ENCODE measurements around the gene MKKS. TPM values are rescaled to one million over a fixed set of nuclear protein-coding genes. Genes with fewer than 3 reads are reported as not detected.

The MKKS gene
- total and polyA plus RNA-seq, 2 of the 13 experiments (the other 11 are each of a cell fraction or from before 2014, with no cell fraction given), result 26.7 to 34.5 TPM

DNA sequence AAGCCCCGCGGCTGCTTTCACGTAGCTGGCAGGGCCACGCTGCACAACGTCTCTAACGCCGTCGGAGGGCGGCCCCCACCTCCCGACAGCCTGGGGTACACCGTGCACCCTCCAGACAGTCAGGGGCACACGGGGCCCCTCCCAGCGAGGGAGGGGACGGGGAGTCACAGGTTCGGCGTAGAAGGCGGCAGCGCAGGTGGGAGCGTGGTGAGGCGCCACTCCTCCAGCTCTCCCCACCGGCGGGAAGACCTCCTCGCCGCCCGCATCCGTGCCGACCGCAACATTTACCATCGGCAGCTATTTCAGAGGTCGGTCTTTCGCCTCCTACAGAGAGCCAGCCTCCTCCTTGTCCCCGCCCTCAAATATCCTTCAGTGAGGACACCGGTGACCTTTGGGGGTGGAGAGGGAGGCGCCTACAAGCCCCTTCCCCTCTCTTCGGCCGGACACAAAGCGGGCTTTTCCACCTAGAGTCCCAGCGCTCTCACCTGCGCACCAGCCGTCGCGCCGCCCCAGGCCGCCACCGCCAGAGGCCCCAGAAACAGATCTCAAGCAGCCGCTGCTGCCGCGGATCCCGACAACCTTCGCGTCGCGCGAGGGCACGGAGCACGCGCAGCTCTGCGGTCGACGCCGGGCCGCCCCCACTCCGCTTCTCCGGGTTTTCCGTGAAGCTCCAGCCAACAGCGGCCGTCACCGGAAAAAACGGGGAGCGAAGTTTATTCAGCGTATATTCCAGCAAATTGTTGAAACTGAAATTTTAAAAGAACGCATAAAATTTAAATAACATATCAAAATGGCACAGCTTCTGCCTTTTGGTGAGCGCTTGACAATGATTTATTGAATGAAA, at the start of gene MKKS (continued):
- TF ChIP-seq, protein P1, sequence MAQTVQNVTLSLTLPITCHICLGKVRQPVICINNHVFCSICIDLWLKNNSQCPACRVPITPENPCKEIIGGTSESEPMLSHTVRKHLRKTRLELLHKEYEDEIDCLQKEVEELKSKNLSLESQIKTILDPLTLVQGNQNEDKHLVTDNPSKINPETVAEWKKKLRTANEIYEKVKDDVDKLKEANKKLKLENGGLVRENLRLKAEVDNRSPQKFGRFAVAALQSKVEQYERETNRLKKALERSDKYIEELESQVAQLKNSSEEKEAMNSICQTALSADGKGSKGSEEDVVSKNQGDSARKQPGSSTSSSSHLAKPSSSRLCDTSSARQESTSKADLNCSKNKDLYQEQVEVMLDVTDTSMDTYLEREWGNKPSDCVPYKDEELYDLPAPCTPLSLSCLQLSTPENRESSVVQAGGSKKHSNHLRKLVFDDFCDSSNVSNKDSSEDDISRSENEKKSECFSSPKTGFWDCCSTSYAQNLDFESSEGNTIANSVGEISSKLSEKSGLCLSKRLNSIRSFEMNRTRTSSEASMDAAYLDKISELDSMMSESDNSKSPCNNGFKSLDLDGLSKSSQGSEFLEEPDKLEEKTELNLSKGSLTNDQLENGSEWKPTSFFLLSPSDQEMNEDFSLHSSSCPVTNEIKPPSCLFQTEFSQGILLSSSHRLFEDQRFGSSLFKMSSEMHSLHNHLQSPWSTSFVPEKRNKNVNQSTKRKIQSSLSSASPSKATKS (CRISPR knock-in tag; IDR thresholded peaks at IDR 0.05), result no peak
- TF ChIP-seq ARHGAP35 (CRISPR knock-in tag; IDR thresholded peaks at IDR 0.05; ENCODE audit: borderline replicate concordance) (peak; percentile 29), ZNF709 (CRISPR knock-in tag; IDR thresholded peaks at IDR 0.05) (peak; percentile 96), FOXK2 (IDR thresholded peaks at IDR 0.05) (no peak), CCDC6 (CRISPR knock-in tag; IDR thresholded peaks at IDR 0.05) (peak; percentile 41; the same call in 1 of the 2 replicates), LCORL (IDR thresholded peaks at IDR 0.05) (no peak), LCORL (CRISPR knock-in tag; IDR thresholded peaks at IDR 0.05) (no peak), NCOA5 (CRISPR knock-in tag; IDR thresholded peaks at IDR 0.05) (no peak), ZNF577 (CRISPR knock-in tag; IDR thresholded peaks at IDR 0.05; ENCODE audit: borderline replicate concordance, low read depth) (0 out of 2 replicates have a peak, but pooled peaks have one; percentile 3), ZMAT3 (CRISPR knock-in tag; conservative IDR thresholded peaks at IDR 0.05) (peak; percentile 94), ZNF644 (CRISPR knock-in tag; IDR thresholded peaks at IDR 0.05; ENCODE audit: low read depth) (no peak), SETDB1 (CRISPR knock-in tag; IDR thresholded peaks at IDR 0.05; ENCODE audit: borderline replicate concordance) (no peak), JUN (CRISPR knock-in tag; IDR thresholded peaks at IDR 0.05) (peak; percentile 80; the same call in 1 of the 2 replicates)
- TF ChIP-seq, protein P2, sequence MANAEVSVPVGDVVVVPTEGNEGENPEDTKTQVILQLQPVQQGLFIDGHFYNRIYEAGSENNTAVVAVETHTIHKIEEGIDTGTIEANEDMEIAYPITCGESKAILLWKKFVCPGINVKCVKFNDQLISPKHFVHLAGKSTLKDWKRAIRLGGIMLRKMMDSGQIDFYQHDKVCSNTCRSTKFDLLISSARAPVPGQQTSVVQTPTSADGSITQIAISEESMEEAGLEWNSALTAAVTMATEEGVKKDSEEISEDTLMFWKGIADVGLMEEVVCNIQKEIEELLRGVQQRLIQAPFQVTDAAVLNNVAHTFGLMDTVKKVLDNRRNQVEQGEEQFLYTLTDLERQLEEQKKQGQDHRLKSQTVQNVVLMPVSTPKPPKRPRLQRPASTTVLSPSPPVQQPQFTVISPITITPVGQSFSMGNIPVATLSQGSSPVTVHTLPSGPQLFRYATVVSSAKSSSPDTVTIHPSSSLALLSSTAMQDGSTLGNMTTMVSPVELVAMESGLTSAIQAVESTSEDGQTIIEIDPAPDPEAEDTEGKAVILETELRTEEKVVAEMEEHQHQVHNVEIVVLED (CRISPR knock-in tag; IDR thresholded peaks at IDR 0.05; ENCODE audit: borderline replicate concordance), result peak; percentile 80; the same call in 1 of the 2 replicates
- TF ChIP-seq, protein P3, sequence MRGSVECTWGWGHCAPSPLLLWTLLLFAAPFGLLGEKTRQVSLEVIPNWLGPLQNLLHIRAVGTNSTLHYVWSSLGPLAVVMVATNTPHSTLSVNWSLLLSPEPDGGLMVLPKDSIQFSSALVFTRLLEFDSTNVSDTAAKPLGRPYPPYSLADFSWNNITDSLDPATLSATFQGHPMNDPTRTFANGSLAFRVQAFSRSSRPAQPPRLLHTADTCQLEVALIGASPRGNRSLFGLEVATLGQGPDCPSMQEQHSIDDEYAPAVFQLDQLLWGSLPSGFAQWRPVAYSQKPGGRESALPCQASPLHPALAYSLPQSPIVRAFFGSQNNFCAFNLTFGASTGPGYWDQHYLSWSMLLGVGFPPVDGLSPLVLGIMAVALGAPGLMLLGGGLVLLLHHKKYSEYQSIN (CRISPR knock-in tag; IDR thresholded peaks at IDR 0.05; ENCODE audit: borderline replicate concordance), result no peak
- TF ChIP-seq, protein P4, sequence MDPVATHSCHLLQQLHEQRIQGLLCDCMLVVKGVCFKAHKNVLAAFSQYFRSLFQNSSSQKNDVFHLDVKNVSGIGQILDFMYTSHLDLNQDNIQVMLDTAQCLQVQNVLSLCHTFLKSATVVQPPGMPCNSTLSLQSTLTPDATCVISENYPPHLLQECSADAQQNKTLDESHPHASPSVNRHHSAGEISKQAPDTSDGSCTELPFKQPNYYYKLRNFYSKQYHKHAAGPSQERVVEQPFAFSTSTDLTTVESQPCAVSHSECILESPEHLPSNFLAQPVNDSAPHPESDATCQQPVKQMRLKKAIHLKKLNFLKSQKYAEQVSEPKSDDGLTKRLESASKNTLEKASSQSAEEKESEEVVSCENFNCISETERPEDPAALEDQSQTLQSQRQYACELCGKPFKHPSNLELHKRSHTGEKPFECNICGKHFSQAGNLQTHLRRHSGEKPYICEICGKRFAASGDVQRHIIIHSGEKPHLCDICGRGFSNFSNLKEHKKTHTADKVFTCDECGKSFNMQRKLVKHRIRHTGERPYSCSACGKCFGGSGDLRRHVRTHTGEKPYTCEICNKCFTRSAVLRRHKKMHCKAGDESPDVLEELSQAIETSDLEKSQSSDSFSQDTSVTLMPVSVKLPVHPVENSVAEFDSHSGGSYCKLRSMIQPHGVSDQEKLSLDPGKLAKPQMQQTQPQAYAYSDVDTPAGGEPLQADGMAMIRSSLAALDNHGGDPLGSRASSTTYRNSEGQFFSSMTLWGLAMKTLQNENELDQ (CRISPR knock-in tag; IDR thresholded peaks at IDR 0.05; ENCODE audit: borderline replicate concordance), result peak; percentile 89
- TF ChIP-seq, protein P5, sequence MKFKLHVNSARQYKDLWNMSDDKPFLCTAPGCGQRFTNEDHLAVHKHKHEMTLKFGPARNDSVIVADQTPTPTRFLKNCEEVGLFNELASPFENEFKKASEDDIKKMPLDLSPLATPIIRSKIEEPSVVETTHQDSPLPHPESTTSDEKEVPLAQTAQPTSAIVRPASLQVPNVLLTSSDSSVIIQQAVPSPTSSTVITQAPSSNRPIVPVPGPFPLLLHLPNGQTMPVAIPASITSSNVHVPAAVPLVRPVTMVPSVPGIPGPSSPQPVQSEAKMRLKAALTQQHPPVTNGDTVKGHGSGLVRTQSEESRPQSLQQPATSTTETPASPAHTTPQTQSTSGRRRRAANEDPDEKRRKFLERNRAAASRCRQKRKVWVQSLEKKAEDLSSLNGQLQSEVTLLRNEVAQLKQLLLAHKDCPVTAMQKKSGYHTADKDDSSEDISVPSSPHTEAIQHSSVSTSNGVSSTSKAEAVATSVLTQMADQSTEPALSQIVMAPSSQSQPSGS (CRISPR knock-in tag; IDR thresholded peaks at IDR 0.05), result peak; percentile 71; the same call in 1 of the 2 replicates
- TF ChIP-seq, protein P6, sequence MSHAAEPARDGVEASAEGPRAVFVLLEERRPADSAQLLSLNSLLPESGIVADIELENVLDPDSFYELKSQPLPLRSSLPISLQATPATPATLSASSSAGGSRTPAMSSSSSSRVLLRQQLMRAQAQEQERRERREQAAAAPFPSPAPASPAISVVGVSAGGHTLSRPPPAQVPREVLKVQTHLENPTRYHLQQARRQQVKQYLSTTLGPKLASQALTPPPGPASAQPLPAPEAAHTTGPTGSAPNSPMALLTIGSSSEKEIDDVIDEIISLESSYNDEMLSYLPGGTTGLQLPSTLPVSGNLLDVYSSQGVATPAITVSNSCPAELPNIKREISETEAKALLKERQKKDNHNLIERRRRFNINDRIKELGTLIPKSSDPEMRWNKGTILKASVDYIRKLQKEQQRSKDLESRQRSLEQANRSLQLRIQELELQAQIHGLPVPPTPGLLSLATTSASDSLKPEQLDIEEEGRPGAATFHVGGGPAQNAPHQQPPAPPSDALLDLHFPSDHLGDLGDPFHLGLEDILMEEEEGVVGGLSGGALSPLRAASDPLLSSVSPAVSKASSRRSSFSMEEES (CRISPR knock-in tag; IDR thresholded peaks at IDR 0.05), result peak; percentile 63

Data from HepG2 (cell line).